ENCODE measurements around the gene GPRIN2.
"Not testable (repeated sequence)": the region's sequence is repeated elsewhere in the genome, so short reads cannot be mapped to it uniquely, and the experiment has no call there.

Gene GPRIN2

GRCh38 chr10:46567151-46567550, 10.7 kb upstream of the GPRIN2 start:
- not testable (repeated sequence) for DNase-seq (ENCODE audit: low read depth in 3 of 3)

DNA sequence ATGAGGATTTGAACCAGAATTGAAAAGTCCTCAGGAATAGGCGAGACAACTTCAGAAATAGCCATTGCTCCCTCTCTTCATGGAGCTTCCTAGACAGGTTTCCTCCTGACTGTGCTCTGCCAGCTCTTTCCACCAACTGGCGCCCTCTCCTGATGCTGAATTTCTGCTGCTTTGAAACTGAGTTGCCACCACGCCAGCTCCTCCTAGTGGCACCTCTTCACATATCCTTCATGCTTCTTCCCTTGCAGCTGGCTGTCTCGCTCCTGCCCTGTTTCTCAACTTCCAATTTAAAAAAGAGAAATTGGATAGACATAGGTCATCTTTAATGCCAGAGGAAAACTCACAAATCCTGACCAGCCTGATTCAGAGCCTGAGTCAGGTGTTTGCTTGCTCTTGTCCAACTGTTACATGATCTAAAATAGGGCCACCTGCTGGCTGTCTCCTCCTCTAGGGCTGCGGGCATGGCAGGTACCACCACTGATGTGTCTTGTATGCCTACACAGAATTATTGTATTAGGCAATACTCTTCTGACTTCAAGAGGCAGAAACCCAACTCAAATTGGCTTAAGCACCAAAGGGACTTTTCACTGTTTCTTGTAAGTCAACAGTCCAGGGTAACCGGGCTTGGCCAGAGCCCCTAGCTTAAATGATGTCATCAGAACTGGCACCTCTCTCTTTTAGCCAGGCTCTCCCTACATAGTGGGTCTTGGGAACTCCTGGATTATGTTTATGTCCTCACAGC, 9.3 kb upstream of the GPRIN2 start:
- DNase-seq (ENCODE audit: low read depth in 3 of 3), result peak in 2 of 3 experiments; percentile 27 to 43

- DNase-seq (ENCODE audit: low read depth in 3 of 3), result no peak
Observed at GRCh38 chr10:46560952-46561351, 4.5 kb upstream of the GPRIN2 start.

GRCh38 chr10:46560381-46560780, 3.9 kb upstream of the GPRIN2 start:
- no peak for DNase-seq (ENCODE audit: low read depth in 3 of 3)

DNA sequence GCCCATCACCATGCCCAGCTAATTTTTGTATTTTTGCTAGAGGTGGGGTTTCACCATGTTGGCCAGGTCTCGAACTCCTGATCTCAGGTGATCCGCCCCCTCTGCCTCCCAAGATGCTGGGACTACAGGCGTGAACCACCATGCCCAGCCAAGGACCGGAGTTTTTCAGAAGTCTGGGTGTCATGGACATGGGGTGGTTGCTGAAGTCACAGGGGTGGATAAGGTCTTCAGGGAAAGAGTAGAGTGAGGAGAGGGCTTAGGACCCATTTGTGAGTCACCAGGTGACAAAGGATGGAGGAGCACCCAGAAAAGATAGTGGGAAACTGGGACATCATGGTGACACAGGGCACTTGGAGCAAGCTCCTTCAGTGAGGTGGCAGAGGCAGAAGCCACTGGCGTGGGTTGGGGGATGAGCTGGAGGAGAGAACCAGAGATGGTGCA, 2.8 kb upstream of the GPRIN2 start:
- DNase-seq (ENCODE audit: low read depth in 3 of 3), result no peak

GRCh38 chr10:46558392-46559185, 2.1 kb upstream of the GPRIN2 start:
- no peak for DNase-seq (ENCODE audit: low read depth in 3 of 3)

DNA sequence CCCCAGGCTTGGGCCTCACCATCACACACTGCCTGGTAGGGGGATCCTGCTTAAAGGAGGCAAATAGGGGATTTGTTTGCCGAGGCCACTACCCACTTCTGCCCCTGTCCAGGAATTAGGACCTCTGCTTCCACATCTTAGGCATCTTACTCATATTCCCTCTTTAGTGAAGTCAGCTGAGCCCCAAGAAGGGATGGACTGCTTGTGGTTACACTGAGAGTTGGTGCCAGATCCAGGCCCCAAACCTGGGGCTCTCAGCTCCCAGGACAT, 1.6 kb upstream of the GPRIN2 start:
- DNase-seq (ENCODE audit: low read depth in 3 of 3), result no peak

- DNase-seq (ENCODE audit: low read depth in 3 of 3), result no peak
Observed at GRCh38 chr10:46557319-46558121, 1.1 kb upstream of the GPRIN2 start.

DNA sequence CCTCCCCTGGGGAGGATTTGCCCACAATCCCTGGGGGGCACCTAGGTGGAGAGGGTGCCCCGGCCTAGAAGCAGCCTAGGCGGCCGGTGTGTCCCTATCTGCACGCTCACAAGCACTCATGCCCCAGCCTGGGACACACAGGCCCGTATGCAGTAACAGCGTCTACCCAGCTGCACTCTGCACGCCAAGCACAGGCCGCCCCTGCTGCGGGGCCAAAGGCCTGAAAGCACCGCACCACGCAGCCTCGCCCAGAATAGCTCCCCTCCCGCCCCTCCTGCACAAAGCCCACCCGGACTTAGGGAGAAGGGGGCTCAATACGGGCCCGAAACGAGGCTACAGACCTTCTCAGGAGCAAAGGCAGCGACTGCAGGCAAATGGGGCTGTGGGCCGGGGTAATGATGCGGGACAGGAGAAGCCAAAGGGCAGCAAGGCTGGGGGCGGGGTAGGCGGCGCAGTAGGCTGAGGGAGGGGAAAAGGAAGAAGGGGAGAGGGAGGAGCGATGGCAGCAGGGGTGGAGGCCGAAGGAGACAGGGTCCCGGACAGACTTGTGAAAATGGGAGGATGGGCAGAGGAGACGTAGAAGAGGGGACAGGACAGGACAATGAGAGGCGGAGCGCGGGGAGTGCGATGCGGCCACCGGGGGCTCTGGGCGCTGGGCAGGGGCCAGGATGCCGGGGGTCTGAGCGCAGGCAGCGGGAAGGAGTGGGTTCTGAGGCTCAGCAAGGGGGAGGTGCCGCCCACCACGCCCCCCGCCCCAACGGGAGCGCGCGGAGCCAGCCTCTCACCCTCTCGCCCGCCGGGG, 544 bp downstream of the GPRIN2 start:
- DNase-seq (ENCODE audit: low read depth in 3 of 3), result no peak

- no peak for DNase-seq (ENCODE audit: low read depth in 3 of 3)
Observed at GRCh38 chr10:46555366-46555712, 1.1 kb downstream of the GPRIN2 start.

GRCh38 chr10:46554166-46554781, 2.2 kb downstream of the GPRIN2 start:
- no peak for DNase-seq (ENCODE audit: low read depth in 3 of 3)

DNA sequence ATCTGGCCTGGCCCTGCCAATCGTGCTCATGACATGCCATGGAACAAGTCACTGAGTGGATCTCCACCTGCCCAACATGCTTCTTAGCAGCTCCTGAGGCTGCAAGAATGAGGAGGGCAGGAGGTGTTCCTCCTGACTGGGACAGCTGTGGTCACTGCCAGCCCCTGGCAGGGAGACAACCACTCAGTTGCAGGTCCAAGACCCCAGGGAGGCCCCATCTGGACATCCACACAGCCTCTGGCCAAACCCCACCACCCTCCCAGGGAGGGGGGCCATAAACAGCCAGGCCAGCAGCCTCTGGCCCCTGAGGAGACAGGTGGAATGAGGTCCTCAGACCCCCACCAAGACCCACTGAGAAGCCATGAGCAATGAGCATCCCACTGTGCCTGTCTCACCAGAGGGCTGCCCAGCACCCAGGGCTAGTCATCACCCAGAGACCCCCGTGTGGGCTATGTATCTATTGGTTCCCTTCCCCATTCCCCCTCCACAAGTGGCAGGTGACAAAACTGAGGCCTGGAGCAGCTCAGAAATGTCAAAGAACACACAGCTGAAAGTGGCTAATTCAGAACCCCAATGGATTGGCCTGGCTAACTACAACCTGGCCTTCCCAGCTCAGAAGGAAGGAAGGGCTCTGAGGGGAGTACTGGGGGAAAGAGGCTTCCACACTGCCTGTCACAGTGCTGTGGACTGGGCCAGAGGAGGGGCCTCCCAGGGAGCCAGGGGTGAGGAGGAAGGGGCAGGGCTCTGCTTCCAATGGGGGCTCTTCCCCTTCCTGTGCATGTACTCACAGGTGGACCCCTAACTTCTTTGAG, 3.0 kb downstream of the GPRIN2 start:
- DNase-seq (ENCODE audit: low read depth in 3 of 3), result no peak

DNA sequence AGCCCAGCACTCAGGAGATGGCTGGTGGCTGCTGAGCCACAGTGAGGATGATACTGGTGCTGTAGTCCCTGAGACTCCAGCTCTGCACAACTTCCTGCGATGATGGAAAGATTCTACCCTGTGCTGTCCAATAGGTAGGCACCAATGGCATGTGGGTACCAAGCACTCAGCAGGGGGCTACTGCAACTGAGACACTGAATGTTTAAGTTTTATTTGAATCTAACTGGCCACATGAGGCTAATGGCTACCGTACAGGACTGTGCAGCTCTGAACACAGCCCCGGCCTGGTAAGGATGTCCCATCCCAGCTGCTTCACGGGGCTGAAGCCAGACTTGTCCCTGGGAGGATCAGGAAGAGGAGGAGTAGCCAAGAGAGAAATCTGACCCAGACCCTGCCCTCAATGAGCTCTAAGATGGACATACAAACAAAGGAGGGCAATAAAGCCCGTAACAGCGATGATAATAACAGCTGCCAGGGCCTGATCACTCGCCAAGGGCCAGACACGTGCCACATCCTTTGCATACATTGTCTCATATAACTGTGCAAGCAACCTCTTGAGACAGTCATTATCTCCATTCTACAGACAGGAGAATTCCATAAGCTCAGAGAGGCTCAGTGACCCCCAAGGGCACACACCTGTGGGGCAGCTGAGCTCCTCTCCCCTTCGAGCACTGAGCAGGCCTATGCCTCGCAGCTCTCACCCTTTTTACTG, 3.8 kb downstream of the GPRIN2 start:
- DNase-seq (ENCODE audit: low read depth in 3 of 3), result no peak

- no peak for DNase-seq (ENCODE audit: low read depth in 3 of 3)
Observed at GRCh38 chr10:46551701-46552525, 4.5 kb downstream of the GPRIN2 start.

- DNase-seq (ENCODE audit: low read depth in 3 of 3), result no peak
Observed at GRCh38 chr10:46550795-46551700, 5.4 kb downstream of the GPRIN2 start.

- no peak for DNase-seq (ENCODE audit: low read depth in 3 of 3)
Observed at GRCh38 chr10:46550076-46550790, 6.2 kb downstream of the GPRIN2 start.
